Progenitor cell of endocrine pancreas (in vitro differentiated cells): ENCODE data around the gene CDH24. TPM values are rescaled to one million over a fixed set of nuclear protein-coding genes. Genes with fewer than 3 reads are reported as not detected.

Source experiments
- DNase-seq: peaks from one replicate; pipeline ENCODE4 v3.0.0; 2021; ENCODE audit warnings: low spot score; ENCODE audit not compliant: unreplicated experiment
- H3K27ac Mint-ChIP-seq: 2 replicates; pipeline ENCODE4 v1.8.0; 2021; ENCODE audit warnings: mild to moderate bottlenecking, moderate library complexity, mixed read lengths
- H3K27me3 Mint-ChIP-seq: 2 replicates; pipeline ENCODE4 v1.8.0; 2021; ENCODE audit warnings: mixed read lengths
- H3K36me3 Mint-ChIP-seq: 2 replicates; pipeline ENCODE4 v1.8.0; 2022; ENCODE audit warnings: mixed read lengths; ENCODE audit not compliant: insufficient read depth
- H3K4me1 Mint-ChIP-seq: 2 replicates; pipeline ENCODE4 v1.8.0; 2021; ENCODE audit warnings: low read depth, mixed read lengths
- H3K4me3 Mint-ChIP-seq: 2 replicates; pipeline ENCODE4 v1.8.0; 2021; ENCODE audit warnings: low read depth, mild to moderate bottlenecking, moderate library complexity, mixed read lengths
- H3K9me3 Mint-ChIP-seq: 2 replicates; pipeline ENCODE4 v1.8.0; 2021; ENCODE audit warnings: low read depth, mixed read lengths
- CTCF ChIP-seq: fragments of 200-600 bp; sonication (generic); IDR thresholded peaks from one replicate; pipeline ENCODE4 v1.5.0; 2021; ENCODE audit warnings: antibody characterized with exemption, mild to moderate bottlenecking; ENCODE audit not compliant: unreplicated experiment
- total RNA-seq: library from RNA; stranded (reverse); gene quantifications from 2 replicates; pipeline ENCODE4 v1.2.1, GENCODE V29; 2021

Gene CDH24
- total RNA-seq, 1 donor from 2014 or later: 25.1 TPM

- Mint-ChIP-seq H3K27me3 (no peaks in the 10 kb centered on the region), H3K36me3 (no peaks in the 10 kb centered on the region), H3K9me3 (no peaks in the 10 kb centered on the region), H3K4me3 (no peak overlapping the region), H3K4me1 (peaks cover 9% of the 10 kb centered on the region), H3K27ac (no peak overlapping the region)
- no peak for TF ChIP-seq CTCF
- no peak for DNase-seq
These were observed 59.5 kb downstream of the CDH24 start for GRCh38 chr14:22997676-22998323.

Other genes with a start within 250 kb of the CDH24 start
- gene SLC7A7, start 242.1 kb downstream of the CDH24 start, total RNA-seq: 6.7 and 7.7 TPM in 2 replicates
- gene MRPL52, start 227.6 kb downstream of the CDH24 start, total RNA-seq: 113 and 121 TPM in 2 replicates
- 198 and 209 TPM in 2 replicates for gene MMP14, start 220.9 kb downstream of the CDH24 start, total RNA-seq
- 39.8 and 43.1 TPM in 2 replicates for gene LRP10, start 185.8 kb downstream of the CDH24 start, total RNA-seq
- 10.0 and 11.3 TPM in 2 replicates for gene REM2, start 174.3 kb downstream of the CDH24 start, total RNA-seq
- gene RBM23, start 138.4 kb downstream of the CDH24 start, total RNA-seq: 110 and 118 TPM in 2 replicates
- gene PRMT5, start 128.1 kb downstream of the CDH24 start, total RNA-seq: 104 and 111 TPM in 2 replicates
- 36.6 and 39.1 TPM in 2 replicates for gene HAUS4, start 100.4 kb downstream of the CDH24 start, total RNA-seq
- 97.1 and 104 TPM in 2 replicates for gene AJUBA, start 75.0 kb downstream of the CDH24 start, total RNA-seq
- gene C14orf93, start 47.4 kb downstream of the CDH24 start, total RNA-seq: 14.4 and 15.4 TPM in 2 replicates
- gene PSMB5, start 22.6 kb downstream of the CDH24 start, total RNA-seq: 156 and 165 TPM in 2 replicates
- not detected in 2 replicates for gene PSMB11, start 15.3 kb downstream of the CDH24 start, total RNA-seq
- 439 and 458 TPM in 2 replicates for gene ACIN1, start 37.6 kb upstream of the CDH24 start, total RNA-seq
- 42.2 and 45.8 TPM in 2 replicates for gene C14orf119, start 38.0 kb upstream of the CDH24 start, total RNA-seq
- not detected in 2 replicates for gene CIROP, start 47.5 kb upstream of the CDH24 start, total RNA-seq
- not detected in 2 replicates for gene CEBPE, start 61.7 kb upstream of the CDH24 start, total RNA-seq
- gene SLC7A8, start 126.1 kb upstream of the CDH24 start, total RNA-seq: 28.3 and 30.9 TPM in 2 replicates
- gene RNF212B, start 180.4 kb upstream of the CDH24 start, total RNA-seq: not detected in 2 replicates
- 21.1 and 22.5 TPM in 2 replicates for gene HOMEZ, start 228.6 kb upstream of the CDH24 start, total RNA-seq
- gene PPP1R3E, start 245.3 kb upstream of the CDH24 start, total RNA-seq: 8.4 and 8.9 TPM in 2 replicates
- 23.7 and 24.3 TPM in 2 replicates for gene BCL2L2, start 249.3 kb upstream of the CDH24 start, total RNA-seq